Measurements from ENCODE around the gene ENAH.

- no peak for TF ChIP-seq CTCF (IDR thresholded peaks at IDR 0.05)
- no peak for TF ChIP-seq EZH2 (IDR thresholded peaks at IDR 0.05; ENCODE audit: borderline replicate concordance, insufficient read depth, low read depth, low read length, poor library complexity, severe bottlenecking)
Measured at GRCh38 chr1:225597926-225598575, 54.9 kb downstream of the ENAH start.

All from B cell (primary cell).